Stimulated activated CD8-positive, alpha-beta memory T cell treated with anti-CD3 and anti-CD28 coated beads, Interleukin-15, amount 100 ng/mL, for 4 hours (primary cell): Measurements from ENCODE around the gene KIF11.

ENCODE experiments used
- DNase-seq, 2 donors: peaks; one replicate each; pipeline ENCODE4 v3.0.0-alpha.2; 2020; ENCODE audit warnings: low read depth in 2 of 2

Gene KIF11

GRCh38 chr10:92678206-92678605 is 85.3 kb downstream of the KIF11 start:
- DNase-seq = no peak

- no peak for DNase-seq
Observed at GRCh38 chr10:92681306-92681834, 88.4 kb downstream of the KIF11 start.

GRCh38 chr10:92688573-92688926 is 95.6 kb downstream of the KIF11 start:
- no peak for DNase-seq

- no peak for DNase-seq
Observed at GRCh38 chr10:92688927-92689662, 96.2 kb downstream of the KIF11 start.

- peak in 1 of 2 donors; percentile 21 for DNase-seq
Observed at GRCh38 chr10:92689663-92690210, 96.8 kb downstream of the KIF11 start, which contains the start of gene HHEX. Gene HHEX (plus strand): TSS chr10:92689955. CDS start chr10:92689987, 32 bp downstream.

- DNase-seq = peak in 1 of 2 donors; percentile 58
Observed at GRCh38 chr10:92690211-92690914, 97.4 kb downstream of the KIF11 start.

- DNase-seq = no peak
Observed at GRCh38 chr10:92690915-92691590, 98.1 kb downstream of the KIF11 start.

- no peak for DNase-seq
Observed at GRCh38 chr10:92691591-92692079, 98.7 kb downstream of the KIF11 start.

GRCh38 chr10:92692080-92692671 is 99.2 kb downstream of the KIF11 start:
- no peak for DNase-seq

- DNase-seq = no peak
Observed at GRCh38 chr10:92692697-92693533, 100.0 kb downstream of the KIF11 start.

- no peak for DNase-seq
Observed at GRCh38 chr10:92693534-92693893, 100.6 kb downstream of the KIF11 start.

- DNase-seq = no peak
Observed at GRCh38 chr10:92695679-92696605, 103.0 kb downstream of the KIF11 start.

- no peak for DNase-seq
Observed at GRCh38 chr10:92696606-92697383, 103.9 kb downstream of the KIF11 start.

- no peak for DNase-seq
Observed at GRCh38 chr10:92697663-92698511, 105.0 kb downstream of the KIF11 start.

GRCh38 chr10:92699193-92699517 is 106.2 kb downstream of the KIF11 start:
- no peak for DNase-seq

- no peak for DNase-seq
Observed at GRCh38 chr10:92699518-92700381, 106.8 kb downstream of the KIF11 start.

GRCh38 chr10:92702301-92702916 is 109.5 kb downstream of the KIF11 start:
- DNase-seq = no peak
